ENCODE measurements around the gene WNK3. TPM values are rescaled to one million over a fixed set of nuclear protein-coding genes. Genes with fewer than 3 reads are reported as not detected.

The WNK3 gene
- total RNA-seq, 1 experiment from 2014 or later = not detected

- no peaks in the 10 kb centered on the region for H3K4me1 Mint-ChIP-seq (ENCODE audit: low read depth, unreplicated experiment)
- no peak overlapping the region for H3K27ac Mint-ChIP-seq (ENCODE audit: unreplicated experiment)
- H3K9me3 ChIP-seq = no peaks in the 10 kb centered on the region
- TF ChIP-seq, protein P1, sequence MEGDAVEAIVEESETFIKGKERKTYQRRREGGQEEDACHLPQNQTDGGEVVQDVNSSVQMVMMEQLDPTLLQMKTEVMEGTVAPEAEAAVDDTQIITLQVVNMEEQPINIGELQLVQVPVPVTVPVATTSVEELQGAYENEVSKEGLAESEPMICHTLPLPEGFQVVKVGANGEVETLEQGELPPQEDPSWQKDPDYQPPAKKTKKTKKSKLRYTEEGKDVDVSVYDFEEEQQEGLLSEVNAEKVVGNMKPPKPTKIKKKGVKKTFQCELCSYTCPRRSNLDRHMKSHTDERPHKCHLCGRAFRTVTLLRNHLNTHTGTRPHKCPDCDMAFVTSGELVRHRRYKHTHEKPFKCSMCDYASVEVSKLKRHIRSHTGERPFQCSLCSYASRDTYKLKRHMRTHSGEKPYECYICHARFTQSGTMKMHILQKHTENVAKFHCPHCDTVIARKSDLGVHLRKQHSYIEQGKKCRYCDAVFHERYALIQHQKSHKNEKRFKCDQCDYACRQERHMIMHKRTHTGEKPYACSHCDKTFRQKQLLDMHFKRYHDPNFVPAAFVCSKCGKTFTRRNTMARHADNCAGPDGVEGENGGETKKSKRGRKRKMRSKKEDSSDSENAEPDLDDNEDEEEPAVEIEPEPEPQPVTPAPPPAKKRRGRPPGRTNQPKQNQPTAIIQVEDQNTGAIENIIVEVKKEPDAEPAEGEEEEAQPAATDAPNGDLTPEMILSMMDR (IDR thresholded peaks at IDR 0.05; ENCODE audit: insufficient read depth in 1 of 2, low read depth in 1 of 2, low read length in 1 of 2, severe bottlenecking in 1 of 2, unreplicated experiment in 1 of 2) = no peak
- H3K36me3 ChIP-seq (ENCODE audit: control insufficient read depth, insufficient read depth, low read length) = no peaks in the 10 kb centered on the region
- intact Hi-C loops (cut with micrococcal nuclease; ENCODE audit: unreplicated experiment) = no loop called here
- no peaks in the 10 kb centered on the region for H3K4me1 ChIP-seq
- no peaks in the 10 kb centered on the region for H3K9me3 Mint-ChIP-seq (ENCODE audit: unreplicated experiment)
- no peaks in the 10 kb centered on the region for H3K27me3 ChIP-seq (replicated peaks; ENCODE audit: control insufficient read depth, insufficient read depth, low read length)
- no TSS peak for BruUV-seq (replicated peaks)
- no peak overlapping the region for H3K4me3 Mint-ChIP-seq (ENCODE audit: unreplicated experiment)
- no peak for DNase-seq
- H3K4me3 ChIP-seq (ENCODE audit: low read depth, low read length) = no peak overlapping the region
- no peaks in the 10 kb centered on the region for H3K36me3 Mint-ChIP-seq (ENCODE audit: insufficient read depth, unreplicated experiment)
- ChIA-PET CTCF (no interaction called here), POLR2A (no interaction called here)
- H3K27me3 Mint-ChIP-seq (ENCODE audit: insufficient read depth, unreplicated experiment) = peaks cover 7% of the 10 kb centered on the region
Observed at GRCh38 chrX:54291758-54292157, 66.1 kb downstream of the WNK3 start.

DNA sequence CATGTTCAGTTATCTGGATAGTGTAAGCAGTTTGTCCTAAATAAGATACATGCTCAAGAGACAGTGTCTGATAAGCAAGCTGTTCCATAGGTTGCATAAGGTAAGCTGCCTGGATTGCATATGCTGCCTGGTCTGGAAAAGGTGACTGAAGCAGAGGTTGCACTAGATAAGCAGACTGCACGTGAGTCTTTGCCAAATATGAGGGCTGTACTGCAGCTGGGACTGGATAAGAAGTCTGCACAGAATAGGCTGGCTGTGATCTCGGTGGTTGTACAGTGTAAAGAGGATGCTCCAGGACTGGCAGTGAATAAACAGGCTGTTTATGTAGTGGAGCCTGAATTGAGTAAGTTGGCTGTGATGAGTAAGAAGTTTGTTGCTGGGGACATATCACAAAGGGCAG lies 68.9 kb downstream of the WNK3 start:
- H3K9me3 ChIP-seq = no peaks in the 10 kb centered on the region
- POLR2A ChIA-PET = no interaction called here
- H3K4me3 ChIP-seq (ENCODE audit: low read depth, low read length) = no peak overlapping the region
- Mint-ChIP-seq H3K36me3 (ENCODE audit: insufficient read depth, unreplicated experiment) (no peaks in the 10 kb centered on the region), H3K27me3 (ENCODE audit: insufficient read depth, unreplicated experiment) (peaks cover 7% of the 10 kb centered on the region), H3K4me3 (ENCODE audit: unreplicated experiment) (no peak overlapping the region), H3K27ac (ENCODE audit: unreplicated experiment) (no peak overlapping the region), H3K4me1 (ENCODE audit: low read depth, unreplicated experiment) (no peaks in the 10 kb centered on the region), H3K9me3 (ENCODE audit: unreplicated experiment) (no peaks in the 10 kb centered on the region)
- no peaks in the 10 kb centered on the region for H3K36me3 ChIP-seq (ENCODE audit: control insufficient read depth, insufficient read depth, low read length)
- DNase-seq = no peak
- H3K4me1 ChIP-seq = no peaks in the 10 kb centered on the region
- CTCF ChIA-PET = no interaction called here
- intact Hi-C loops (cut with micrococcal nuclease; ENCODE audit: unreplicated experiment) = no loop called here
- H3K27me3 ChIP-seq (replicated peaks; ENCODE audit: control insufficient read depth, insufficient read depth, low read length) = no peaks in the 10 kb centered on the region
- TF ChIP-seq, protein P1 (IDR thresholded peaks at IDR 0.05; ENCODE audit: insufficient read depth in 1 of 2, low read depth in 1 of 2, low read length in 1 of 2, severe bottlenecking in 1 of 2, unreplicated experiment in 1 of 2) = no peak
- no TSS peak for BruUV-seq (replicated peaks)

DNA sequence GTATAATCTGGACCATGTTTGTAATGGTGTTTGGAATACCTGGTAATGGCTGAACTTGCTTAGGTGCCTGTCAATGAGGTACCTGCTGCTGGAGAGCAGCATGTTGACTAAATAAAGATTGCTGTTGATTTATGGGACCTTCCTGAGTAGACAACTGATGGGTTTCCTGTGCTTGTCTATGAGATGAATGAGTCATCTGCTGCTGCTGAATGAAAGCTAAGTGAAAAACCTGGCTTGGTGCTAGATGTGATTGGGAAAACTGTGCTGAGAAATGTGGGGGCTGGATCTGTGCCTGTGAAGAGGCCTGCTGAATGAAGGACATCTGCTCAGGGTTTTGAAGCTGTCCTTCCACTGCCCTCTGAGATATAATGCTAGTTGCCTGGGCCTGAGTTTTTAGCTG lies 69.6 kb downstream of the WNK3 start:
- H3K4me1 Mint-ChIP-seq (ENCODE audit: low read depth, unreplicated experiment) = no peaks in the 10 kb centered on the region
- intact Hi-C loops (cut with micrococcal nuclease; ENCODE audit: unreplicated experiment) = no loop called here
- H3K36me3 ChIP-seq (ENCODE audit: control insufficient read depth, insufficient read depth, low read length) = no peaks in the 10 kb centered on the region
- ChIA-PET POLR2A (no interaction called here), CTCF (no interaction called here)
- H3K9me3 Mint-ChIP-seq (ENCODE audit: unreplicated experiment) = no peaks in the 10 kb centered on the region
- no peak overlapping the region for H3K4me3 ChIP-seq (ENCODE audit: low read depth, low read length)
- TF ChIP-seq, protein P1 (IDR thresholded peaks at IDR 0.05; ENCODE audit: insufficient read depth in 1 of 2, low read depth in 1 of 2, low read length in 1 of 2, severe bottlenecking in 1 of 2, unreplicated experiment in 1 of 2) = no peak
- no peak overlapping the region for H3K27ac Mint-ChIP-seq (ENCODE audit: unreplicated experiment)
- DNase-seq = no peak
- H3K4me1 ChIP-seq = no peaks in the 10 kb centered on the region
- peaks cover 7% of the 10 kb centered on the region for H3K27me3 Mint-ChIP-seq (ENCODE audit: insufficient read depth, unreplicated experiment)
- no peaks in the 10 kb centered on the region for H3K27me3 ChIP-seq (replicated peaks; ENCODE audit: control insufficient read depth, insufficient read depth, low read length)
- no TSS peak for BruUV-seq (replicated peaks)
- no peaks in the 10 kb centered on the region for H3K36me3 Mint-ChIP-seq (ENCODE audit: insufficient read depth, unreplicated experiment)
- no peak overlapping the region for H3K4me3 Mint-ChIP-seq (ENCODE audit: unreplicated experiment)
- H3K9me3 ChIP-seq = no peaks in the 10 kb centered on the region
